ENCODE measurements around the gene RSRC2. TPM values are rescaled to one million over a fixed set of nuclear protein-coding genes. Genes with fewer than 3 reads are reported as not detected.

Gene RSRC2
- total RNA-seq, 6 experiments from 2014 or later: 38.7 to 52.7 (median 44.2) TPM

DNA sequence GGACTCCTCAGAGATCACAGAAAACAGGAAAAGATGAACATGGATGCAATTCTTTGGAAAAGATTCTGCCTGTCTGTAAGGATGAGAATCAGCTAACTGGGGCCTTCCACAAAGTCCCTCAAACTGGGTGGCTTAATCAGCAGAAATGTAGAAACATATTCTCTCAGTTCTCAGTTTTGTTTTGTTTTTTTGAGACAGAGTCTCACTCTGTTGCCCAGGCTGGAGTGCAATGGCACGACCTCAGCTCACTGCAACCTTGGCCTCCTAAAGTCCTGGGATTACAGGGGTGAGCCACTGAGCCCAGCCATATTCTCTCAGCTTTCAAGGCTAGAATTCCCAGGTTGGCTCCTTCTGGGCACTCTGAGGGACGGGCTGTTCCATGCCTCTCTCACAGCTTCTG is 66.1 kb downstream of the RSRC2 start:
- DNase-seq: no peak
- H3K36me3 Mint-ChIP-seq (ENCODE audit: low read depth): no peaks in the 10 kb centered on the region
- H3K27me3 Mint-ChIP-seq (ENCODE audit: insufficient read depth): no peaks in the 10 kb centered on the region
- H3K4me1 Mint-ChIP-seq (ENCODE audit: low read depth): peaks cover 16% of the 10 kb centered on the region
- no peak overlapping the region for H3K27ac Mint-ChIP-seq
- no peak overlapping the region for H3K4me3 Mint-ChIP-seq
- no peaks in the 10 kb centered on the region for H3K9me3 Mint-ChIP-seq
- TF ChIP-seq, protein P1, sequence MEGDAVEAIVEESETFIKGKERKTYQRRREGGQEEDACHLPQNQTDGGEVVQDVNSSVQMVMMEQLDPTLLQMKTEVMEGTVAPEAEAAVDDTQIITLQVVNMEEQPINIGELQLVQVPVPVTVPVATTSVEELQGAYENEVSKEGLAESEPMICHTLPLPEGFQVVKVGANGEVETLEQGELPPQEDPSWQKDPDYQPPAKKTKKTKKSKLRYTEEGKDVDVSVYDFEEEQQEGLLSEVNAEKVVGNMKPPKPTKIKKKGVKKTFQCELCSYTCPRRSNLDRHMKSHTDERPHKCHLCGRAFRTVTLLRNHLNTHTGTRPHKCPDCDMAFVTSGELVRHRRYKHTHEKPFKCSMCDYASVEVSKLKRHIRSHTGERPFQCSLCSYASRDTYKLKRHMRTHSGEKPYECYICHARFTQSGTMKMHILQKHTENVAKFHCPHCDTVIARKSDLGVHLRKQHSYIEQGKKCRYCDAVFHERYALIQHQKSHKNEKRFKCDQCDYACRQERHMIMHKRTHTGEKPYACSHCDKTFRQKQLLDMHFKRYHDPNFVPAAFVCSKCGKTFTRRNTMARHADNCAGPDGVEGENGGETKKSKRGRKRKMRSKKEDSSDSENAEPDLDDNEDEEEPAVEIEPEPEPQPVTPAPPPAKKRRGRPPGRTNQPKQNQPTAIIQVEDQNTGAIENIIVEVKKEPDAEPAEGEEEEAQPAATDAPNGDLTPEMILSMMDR (IDR thresholded peaks at IDR 0.05): no peak

- H3K36me3 Mint-ChIP-seq (ENCODE audit: low read depth): no peaks in the 10 kb centered on the region
- peaks cover 16% of the 10 kb centered on the region for H3K4me1 Mint-ChIP-seq (ENCODE audit: low read depth)
- no peaks in the 10 kb centered on the region for H3K27me3 Mint-ChIP-seq (ENCODE audit: insufficient read depth)
- TF ChIP-seq, protein P1 (IDR thresholded peaks at IDR 0.05): no peak
- no peaks in the 10 kb centered on the region for H3K9me3 Mint-ChIP-seq
- H3K4me3 Mint-ChIP-seq: no peak overlapping the region
- DNase-seq: no peak
- no peak overlapping the region for H3K27ac Mint-ChIP-seq
Observed at GRCh38 chr12:122460061-122460460, 66.7 kb downstream of the RSRC2 start.

GRCh38 chr12:122459211-122459610 is 67.5 kb downstream of the RSRC2 start:
- Mint-ChIP-seq H3K9me3 (no peaks in the 10 kb centered on the region), H3K4me3 (no peak overlapping the region), H3K36me3 (ENCODE audit: low read depth) (no peaks in the 10 kb centered on the region), H3K27me3 (ENCODE audit: insufficient read depth) (no peaks in the 10 kb centered on the region), H3K4me1 (ENCODE audit: low read depth) (peaks cover 14% of the 10 kb centered on the region), H3K27ac (no peak overlapping the region)
- TF ChIP-seq, protein P1 (IDR thresholded peaks at IDR 0.05): no peak
- DNase-seq: no peak

- H3K9me3 Mint-ChIP-seq: no peaks in the 10 kb centered on the region
Observed at GRCh38 chr12:122458105-122459035, 68.4 kb downstream of the RSRC2 start.

DNA sequence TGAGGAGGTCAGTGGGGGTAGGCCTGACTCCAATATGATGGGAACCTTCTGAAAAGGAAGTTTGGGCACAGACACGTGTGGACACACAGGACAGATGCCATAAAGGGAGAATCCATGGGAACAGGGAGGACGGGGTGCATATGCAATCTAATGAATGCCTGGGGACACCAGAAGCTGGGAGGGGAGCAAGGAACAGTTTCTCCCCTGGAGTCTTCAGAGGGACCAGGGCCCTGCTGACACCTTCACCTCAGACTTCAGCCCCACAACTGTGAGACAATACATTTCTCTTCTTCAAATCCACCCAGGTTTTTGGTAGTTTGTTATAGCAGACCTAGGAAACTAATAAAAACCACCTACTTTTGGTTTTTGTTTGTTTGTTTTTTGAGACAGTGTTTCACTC is 69.1 kb downstream of the RSRC2 start:
- no peak overlapping the region for H3K27ac Mint-ChIP-seq
- no peak overlapping the region for H3K4me3 Mint-ChIP-seq
- no peak for DNase-seq
- no peaks in the 10 kb centered on the region for H3K27me3 Mint-ChIP-seq (ENCODE audit: insufficient read depth)
- H3K9me3 Mint-ChIP-seq: no peaks in the 10 kb centered on the region
- peaks cover 21% of the 10 kb centered on the region for H3K4me1 Mint-ChIP-seq (ENCODE audit: low read depth)
- TF ChIP-seq, protein P1 (IDR thresholded peaks at IDR 0.05): no peak
- H3K36me3 Mint-ChIP-seq (ENCODE audit: low read depth): no peaks in the 10 kb centered on the region

More at GRCh38 chr12:122458105-122459035, 68.4 kb downstream of the RSRC2 start:
- Mint-ChIP-seq H3K36me3 (ENCODE audit: low read depth) (no peaks in the 10 kb centered on the region), H3K4me3 (no peak overlapping the region), H3K27me3 (ENCODE audit: insufficient read depth) (no peaks in the 10 kb centered on the region), H3K4me1 (ENCODE audit: low read depth) (peaks cover 14% of the 10 kb centered on the region), H3K27ac (no peak overlapping the region)
- TF ChIP-seq, protein P1 (IDR thresholded peaks at IDR 0.05): no peak
- DNase-seq: no peak
